ENCODE measurements around the gene RNF14.

Gene RNF14

DNA sequence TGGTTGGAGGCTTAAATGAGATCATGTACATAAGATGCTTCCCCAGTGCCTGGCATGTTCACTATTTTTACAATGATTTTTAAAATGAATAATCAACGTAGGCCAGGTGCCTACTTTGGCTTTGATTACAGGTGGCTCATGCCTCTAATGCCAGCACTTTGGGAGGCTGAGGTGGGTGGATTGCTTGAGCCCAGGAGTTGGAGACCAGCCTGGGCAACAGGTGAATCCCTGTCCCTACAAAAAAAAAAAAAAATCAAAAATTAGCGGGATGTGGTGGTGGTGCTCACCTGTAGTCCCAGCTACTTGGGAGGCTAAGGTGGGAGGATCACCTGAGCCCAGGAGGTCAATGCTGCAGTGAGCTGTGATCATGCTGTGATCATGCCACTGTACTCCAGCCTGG lies 20.1 kb upstream of the RNF14 start:
- DNase-seq (ENCODE audit: low read depth, low spot score), result no peak

DNA sequence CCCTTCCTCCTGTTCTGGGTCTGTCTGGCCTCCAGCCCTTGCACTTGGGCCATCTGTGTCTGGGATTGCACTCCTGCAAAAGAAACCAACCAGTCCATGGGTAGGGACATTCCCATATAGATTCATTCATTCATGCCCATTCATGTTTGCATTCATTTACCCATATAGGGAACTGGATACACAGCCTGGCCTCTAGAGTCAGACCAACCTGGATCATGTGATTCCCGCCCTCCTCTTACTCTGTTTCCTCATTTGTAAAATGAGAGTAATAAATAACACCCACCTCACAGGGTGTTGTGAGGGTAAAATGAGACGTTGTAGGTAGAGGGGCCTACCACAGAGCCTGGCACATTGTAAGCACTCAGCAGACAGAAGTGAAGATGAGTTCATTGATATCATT lies 19.4 kb upstream of the RNF14 start:
- DNase-seq (ENCODE audit: low read depth, low spot score), result no peak

DNA sequence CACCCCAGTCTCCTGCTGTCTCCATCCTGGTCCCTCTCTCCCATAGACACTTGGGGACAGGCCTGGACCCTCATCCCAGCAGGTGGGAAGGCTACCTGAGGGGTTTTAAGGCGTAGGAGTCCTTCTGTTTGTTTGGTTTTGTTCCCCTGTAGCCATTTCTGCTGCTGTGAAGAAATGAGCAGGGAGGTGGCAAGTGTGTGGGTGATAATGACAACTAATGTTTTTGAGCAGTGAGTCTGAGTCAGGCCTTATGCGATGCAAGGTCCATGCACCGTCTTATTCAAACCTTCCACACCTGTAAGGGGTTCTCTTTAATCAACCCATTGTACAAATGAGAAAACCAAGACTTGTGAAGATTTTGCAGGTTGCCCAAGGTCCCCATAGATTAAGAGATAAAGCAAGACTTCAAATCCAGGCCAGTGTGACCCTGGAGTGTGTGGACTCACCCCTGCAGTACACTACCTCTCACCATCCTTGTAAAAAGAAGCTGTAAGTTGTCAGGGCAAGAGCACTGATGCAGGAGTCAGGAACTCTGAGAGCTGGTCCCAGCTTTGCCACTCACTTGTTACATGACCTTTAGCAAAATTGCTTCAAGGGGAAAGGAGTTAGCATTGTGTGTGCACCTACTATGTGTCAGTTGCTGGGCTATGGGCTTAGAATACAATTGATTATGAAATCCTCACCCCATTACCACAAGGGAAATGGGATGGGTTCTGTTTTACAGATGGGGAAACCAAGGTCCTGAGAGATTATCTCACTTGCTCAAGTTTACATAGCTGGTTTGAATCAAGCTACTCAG lies 18.5 kb upstream of the RNF14 start:
- DNase-seq (ENCODE audit: low read depth, low spot score), result no peak

DNA sequence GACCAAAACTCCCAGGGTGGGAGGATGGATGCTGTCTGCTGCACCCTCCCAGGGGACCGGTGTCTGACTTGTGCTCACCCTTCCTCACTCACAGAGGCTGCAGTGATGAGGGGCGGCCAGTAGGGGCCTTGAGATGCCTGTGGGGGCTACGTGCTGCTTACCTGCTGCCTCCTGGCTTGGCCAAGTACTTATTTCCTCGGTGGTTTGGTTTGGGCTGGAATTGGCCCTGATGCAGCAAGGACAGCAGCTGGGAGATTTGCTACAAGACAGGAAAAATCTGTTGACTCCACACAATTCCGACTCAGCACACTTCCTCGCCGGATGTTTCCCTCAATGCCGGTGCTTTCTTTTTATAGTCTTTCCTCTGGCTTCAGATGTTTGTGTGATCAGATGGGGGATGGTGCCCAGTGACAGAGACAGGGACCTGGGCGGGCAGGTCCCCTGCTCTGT lies 17.5 kb upstream of the RNF14 start:
- DNase-seq (ENCODE audit: low read depth, low spot score), result peak; percentile 72

DNA sequence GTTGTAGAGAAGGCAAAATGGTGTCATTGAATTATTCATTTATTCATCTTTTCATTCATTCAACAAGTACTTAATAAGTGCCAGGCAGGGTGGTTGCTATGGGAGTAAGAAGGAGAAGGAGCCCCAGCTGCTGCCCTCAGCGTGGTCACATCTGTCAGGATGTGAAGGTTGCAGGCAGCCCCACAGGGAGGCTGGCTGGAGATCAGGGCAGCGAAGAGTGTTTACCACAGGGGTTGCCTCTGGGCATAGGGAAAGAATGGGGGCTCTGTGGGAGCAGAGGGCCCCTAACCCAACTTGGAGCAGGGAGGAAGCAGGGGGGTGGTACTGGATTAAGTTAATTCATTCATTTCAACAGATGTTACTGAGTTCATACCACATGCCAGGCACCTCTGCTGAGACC lies 16.9 kb upstream of the RNF14 start:
- no peak for DNase-seq (ENCODE audit: low read depth, low spot score)

DNA sequence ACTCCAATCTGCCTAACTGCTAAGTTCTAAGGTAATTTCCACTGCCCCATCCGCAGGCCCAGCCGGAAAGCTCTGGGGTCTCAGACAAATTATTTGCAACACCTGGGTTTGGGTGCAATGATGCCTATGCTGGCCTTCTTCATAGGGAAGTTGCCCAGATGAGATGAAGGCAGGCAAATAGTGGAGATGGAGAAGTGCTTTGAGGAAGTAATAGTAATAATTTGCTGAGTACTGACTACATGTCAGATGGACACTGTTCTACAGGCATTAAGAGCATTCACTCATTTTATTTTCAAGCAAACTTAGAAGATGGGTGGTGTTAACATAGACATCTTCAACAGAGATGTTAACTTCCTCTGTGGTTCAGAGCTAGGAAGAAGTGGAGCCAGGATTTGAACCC lies 14.7 kb upstream of the RNF14 start:
- no peak for DNase-seq (ENCODE audit: low read depth, low spot score)

DNA sequence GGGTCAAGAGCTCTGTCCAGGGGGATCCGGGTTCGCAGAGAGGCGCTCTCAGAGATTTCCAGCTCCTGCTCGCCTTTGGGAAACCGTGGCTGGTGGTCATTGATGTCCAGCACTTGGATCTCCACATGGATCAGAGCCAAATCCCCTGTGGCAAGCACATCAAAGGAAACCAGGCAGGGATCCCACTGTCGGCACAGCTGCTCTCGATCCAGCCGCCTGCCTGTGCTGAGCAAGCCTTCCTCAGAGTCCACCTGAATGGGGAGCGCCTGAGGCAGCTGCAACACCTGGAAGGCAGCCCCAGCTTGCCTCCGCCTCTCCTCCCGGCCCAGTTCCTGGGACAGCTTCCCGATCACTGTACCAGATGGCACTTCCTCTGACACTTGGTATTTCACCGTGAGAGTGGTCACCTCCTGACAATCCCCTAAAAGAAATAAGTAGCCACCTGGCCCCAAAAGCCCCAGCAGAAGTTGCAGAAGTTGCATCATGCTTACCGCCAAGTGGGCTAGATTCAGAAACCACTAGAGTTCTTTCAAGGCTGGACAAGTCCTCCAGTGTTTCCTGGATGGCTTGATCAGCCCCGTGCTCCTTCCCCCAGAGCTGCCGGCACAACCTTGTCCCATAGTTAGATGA lies 11.4 kb upstream of the RNF14 start:
- peak; percentile 34 for DNase-seq (ENCODE audit: low read depth, low spot score)

DNA sequence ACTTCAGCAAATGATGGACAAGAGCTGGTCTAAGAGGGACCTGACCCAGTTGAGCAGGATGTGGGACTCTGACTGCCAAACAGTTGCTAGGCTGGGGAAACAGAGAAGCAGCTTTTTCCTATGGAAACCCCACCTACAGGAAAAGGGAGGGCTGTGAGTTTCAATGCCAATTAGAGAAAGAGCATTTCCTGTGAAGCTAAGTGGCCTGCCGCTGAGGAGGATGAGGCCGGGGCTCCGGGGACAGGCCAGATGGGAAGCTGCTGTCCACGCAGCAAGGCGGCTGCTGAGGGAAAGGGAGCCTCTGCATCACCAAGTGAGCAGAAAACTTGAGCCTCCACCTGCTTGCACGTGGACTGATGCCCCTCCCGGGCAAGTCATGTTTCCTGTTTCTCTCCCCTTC lies 10.8 kb upstream of the RNF14 start, which contains the start of gene PCDH12:
PCDH12 (minus strand) TSS at position 90 of the 400 bp plus-strand sequence. CDS start 351 bp downstream, outside the sequence.
- DNase-seq (ENCODE audit: low read depth, low spot score), result peak; percentile 14

DNA sequence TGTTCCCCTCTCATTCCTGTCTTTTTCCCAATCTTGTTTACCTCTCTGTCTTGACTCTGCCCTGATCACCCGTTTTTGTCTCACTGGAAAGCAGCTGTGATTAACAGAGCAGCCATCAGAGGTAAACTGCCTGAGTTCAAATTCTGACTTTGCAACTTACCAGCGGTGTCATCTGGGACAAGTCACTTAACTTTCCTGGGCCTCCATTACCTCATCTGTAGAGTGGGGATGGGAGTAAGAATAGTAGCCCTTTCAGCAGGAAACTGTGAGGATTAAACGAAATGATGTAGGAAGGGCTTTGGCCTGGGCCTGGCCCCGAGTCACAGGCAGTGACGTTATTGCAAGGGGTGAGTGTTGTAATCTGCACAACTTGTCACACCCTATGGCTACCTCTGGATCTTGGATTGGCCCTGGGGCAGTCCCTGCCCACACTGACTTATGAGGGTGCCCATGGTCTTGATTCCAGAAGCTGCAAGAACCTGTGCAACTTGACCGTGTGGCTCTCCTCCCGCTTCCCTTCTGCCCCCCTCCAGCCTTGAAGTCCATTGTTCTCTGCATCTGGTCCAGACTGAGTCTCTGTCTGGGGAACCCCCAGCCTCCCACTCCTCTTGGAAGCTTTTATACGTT lies 10.2 kb upstream of the RNF14 start:
- no peak for DNase-seq (ENCODE audit: low read depth, low spot score)

DNA sequence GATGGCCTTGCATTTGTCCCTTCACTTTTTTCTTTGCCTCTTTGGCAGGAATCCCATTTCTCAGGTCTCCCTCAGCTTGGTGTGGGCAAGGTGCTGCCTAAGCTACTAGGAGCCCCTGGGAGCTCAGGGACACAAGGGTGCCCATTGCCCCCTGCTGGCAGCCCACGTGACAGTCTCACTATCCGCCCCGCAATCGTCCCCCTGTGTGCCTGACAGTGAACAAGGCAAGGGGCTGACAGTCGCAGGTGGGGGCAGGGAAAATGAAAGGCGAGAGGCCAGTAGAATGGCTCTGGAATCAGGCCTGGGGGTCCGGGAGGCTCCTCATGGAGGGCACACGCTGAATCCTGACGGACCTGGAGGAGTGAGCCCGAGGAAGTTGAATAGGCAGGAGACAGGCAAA lies 8.9 kb upstream of the RNF14 start:
- DNase-seq (ENCODE audit: low read depth, low spot score), result peak; percentile 21

DNA sequence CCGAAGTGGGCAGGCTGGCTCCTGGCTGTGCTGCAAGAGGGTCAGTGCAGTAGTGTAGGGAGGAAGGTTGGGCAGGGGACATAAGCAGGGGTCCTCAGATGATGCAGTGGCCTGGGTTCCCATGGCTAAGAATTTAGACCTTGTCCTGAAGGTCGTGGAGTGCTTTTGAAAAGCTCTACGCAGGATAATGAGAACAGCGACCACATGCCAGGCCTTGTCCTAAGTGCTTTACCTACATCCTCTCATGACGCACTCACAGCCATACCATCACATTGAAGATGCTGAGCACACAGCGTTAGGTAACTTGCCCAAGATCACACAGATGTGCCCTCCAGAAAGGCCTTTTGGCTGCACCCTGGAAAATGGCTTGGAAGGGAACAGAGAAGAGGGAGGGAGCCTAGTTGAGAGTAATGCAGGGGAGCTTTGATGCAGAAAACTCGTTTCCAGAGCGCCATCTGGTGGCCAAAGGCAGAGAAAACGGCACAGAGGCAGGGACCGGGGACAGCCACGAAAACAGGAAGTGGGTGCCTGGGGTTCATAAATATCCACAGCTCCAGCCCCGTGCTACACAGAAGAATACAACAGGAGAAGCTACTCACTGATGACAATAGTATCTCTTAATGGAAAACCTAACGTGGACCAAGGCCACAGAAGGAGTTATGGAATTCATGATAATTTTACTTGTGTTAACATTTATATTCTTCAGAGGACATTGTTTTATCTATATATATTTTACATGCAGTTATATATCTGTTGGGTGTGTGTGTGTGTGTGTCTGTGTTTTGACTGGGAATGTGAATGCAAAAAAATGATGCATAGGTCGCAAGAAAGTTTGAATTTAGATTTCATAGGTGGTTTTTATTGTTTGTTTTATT lies 8.2 kb upstream of the RNF14 start:
- peak; percentile 92 for DNase-seq (ENCODE audit: low read depth, low spot score)

DNA sequence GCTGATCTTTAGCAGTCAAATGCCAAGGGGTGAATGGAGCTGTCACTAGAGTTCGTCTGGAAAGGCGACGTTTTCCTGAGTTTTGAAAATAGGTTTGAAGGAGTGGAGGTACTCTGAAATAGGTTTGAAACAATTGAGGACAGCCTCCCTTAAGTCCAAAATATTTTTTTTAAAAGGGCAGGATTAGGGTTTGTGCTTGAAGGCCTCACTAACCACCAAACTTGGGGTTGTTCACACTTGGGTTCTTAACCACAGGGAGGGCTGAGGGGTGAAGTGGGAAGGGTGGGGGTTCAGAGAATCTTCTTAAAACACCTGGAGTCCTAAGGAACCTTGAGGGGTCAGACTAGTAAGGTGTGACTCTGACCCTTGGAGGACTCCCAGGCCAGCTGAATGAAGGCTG lies 7.4 kb upstream of the RNF14 start:
- no peak for DNase-seq (ENCODE audit: low read depth, low spot score)

DNA sequence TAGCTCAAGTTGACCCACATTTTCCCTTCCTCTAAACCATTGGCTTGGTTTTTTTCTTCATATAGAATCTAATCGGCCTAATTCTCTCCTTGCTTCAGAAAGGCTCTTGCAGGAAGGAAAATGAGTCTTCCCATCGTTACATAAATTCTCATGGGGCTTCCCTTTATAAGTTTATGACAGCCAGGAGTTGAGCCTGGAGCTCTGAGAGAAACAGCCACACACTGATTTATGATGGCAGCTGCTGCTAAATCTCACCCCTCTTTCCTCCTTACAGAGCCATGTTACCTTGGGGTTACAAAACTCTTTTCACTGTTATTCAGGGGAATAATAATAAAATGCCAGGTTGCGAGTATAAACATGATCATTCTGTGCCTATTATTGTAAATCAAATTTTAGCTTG lies 5.2 kb upstream of the RNF14 start:
- DNase-seq (ENCODE audit: low read depth, low spot score), result no peak

DNA sequence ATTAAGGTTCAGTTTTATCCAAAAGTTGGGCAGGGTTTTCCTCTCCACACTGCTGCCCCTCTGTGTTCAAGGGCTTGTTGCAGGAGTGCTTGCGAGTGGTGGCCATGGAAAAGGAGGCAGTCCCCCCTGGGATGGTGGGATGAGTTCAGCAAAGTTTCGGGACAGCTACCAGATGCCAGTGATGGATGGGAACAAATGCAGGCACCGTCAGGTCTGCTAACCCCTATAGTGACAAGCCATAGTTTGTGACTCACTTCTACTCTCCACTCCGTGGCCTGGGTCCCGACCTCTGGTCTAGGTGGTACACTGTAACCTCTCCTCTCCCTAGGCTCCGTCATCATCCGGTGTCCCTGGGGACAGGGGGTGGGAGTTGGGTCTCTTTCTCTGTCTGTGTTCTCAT lies 3.8 kb upstream of the RNF14 start:
- DNase-seq (ENCODE audit: low read depth, low spot score), result peak; percentile 53

DNA sequence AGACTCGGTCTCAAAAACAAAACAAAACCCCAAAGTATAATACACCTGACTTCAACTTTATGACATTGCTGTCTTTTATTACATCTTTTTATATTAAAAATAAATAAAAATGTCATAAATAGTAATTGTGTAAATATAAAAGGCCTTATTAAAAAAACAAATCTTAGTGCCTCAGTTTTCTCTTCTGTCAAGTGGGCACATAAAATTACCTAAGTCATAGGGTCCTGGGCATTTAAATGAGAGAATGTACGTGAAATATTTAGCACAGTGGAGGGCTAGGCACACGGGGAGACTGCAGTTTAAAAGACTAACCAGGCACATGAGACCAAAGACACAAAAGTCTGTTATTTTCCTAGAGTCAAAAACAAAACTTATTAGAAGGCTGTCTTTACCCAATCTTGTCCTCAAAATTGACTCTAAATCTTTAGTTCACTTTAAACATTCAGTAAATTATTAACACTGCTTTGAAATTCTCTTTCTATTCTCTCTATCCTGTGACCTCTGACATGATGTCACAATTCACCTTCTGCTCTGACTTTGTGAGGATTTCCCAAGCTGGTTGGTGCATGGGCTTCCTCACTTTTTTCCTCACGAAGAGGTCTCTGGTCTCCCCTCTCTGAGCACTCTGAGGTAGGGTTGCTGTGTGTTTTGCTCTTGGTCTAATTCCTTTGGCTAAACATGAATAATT lies 2.5 kb upstream of the RNF14 start:
- no peak for DNase-seq (ENCODE audit: low read depth, low spot score)

DNA sequence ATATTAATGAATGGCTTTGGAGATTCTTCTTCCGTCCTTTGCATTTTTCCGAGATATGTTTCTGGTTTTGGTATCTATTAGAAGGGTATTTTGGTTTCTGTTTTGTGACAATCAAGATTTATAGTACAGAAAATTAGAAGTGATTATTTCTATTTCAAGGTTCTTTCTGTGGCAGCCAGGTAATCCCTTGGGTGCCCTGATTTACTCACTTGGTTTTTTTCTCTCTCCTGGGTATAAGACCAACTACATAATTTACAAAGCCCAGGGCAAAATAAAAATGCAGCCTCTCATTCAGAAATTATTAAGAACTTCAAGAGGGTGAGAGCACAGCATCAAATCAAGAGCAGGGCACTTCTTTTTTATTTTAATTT lies 2.0 kb upstream of the RNF14 start:
- no peak for DNase-seq (ENCODE audit: low read depth, low spot score)

DNA sequence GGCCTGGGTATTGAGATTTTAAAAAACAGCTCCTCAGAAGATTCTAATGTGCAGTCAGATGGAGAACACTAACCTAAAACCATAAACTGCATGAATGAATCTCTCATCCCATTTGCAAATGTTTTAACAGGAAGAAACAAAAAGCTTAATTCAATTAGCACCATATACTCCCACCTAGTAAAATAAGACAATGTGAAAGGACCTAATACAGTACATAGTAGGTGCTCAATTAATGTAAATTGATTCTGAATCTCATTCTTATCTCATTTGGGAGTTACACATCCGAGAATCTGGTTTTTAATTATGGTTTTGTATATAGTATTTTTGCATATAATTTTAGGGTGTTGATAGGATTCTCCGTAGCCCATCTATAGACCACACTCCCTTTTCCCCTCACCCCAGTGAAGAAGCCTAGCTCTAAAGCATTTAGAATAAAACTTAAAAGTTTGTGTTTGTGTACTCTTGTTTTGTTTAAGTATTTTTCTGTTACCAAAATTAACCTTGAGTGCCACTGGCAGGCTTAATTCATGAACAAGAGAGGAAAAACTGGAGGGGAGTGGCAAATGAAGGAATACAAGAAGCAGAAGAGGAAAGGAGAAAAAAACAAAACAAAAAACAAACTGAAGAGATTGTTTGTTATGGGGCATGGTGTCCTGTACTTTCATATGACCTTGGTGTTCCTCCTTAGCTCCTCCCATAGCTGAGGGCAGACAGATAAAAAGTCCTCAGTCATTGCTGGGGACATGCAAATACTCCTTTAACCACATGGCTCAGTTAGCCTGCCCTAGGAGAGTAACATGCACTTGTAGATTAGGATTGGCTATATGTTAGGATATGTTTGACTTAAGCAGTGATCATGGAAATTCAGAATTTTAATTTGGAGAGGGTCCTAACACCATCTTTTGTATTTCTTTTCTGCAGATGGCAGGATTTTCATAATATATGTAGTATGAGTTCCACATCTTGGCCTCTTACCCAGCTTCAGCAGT lies 1.2 kb downstream of the RNF14 start:
- no peak for DNase-seq (ENCODE audit: low read depth, low spot score)

DNA sequence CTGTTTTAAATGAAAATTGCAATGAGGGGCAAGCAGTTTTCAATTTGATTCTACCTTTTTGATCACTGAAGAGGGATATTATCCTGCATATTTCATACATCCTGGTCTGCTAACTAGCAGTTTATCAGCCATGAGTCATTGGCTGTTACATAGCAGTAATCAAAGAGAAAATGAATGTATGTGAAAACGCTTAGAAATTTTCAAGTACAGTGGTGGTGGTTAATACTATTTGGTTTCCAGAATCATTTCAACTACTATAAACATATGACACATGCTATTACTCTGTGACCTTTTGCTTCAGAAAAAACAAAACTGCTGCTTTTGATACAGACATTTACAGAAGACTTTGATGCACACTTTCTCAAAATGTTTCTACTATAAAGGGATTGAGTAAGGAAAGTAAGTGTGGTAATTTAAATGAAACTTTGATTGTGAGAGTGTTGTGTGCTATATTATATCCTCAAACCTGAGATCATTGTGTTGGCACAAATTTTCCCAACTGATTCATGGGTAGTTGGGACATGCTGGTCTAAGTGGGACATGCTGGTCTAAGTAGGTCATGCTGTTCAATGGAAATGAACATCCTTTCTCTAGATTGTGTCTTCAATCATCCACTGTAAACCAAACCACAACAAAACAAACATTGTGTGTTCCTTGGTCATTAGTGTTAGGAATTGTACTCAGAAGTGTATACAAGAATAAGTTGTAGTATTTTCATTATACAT lies 5.1 kb downstream of the RNF14 start:
- no peak for DNase-seq (ENCODE audit: low read depth, low spot score)

DNA sequence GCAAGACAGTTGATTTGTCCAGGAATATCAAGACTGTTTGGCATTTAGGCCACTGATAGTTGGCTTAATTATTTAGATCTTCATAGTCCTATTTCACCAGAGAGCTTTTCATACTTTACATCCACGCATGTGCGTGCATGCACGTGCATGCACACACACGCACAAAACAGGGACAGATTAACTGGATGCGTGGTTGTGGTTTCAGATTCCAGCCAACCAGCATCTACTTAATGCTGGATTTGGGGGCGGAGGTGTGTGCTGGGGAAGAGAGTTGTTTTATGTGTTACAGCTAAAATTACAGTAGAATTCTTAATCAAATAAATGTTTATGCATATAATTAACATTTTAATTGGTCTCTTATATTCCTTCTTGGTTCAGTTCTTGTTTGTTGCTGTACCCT lies 7.3 kb downstream of the RNF14 start:
- DNase-seq (ENCODE audit: low read depth, low spot score), result no peak
